NCI-H187 (cell line): ENCODE measurements around the gene VWA7.

ENCODE experiments used
- DNase-seq, 2 experiments: peaks; one replicate each; lab custom pipeline; 2025; lab: John Stamatoyannopoulos, UW

The VWA7 gene

GRCh38 chr6:31750411-31751022 is 26.6 kb downstream of the VWA7 start:
- DNase-seq = no peak

- no peak for DNase-seq
Observed at GRCh38 chr6:31749301-31750036, 27.7 kb downstream of the VWA7 start.

GRCh38 chr6:31744422-31744821 is 32.7 kb downstream of the VWA7 start:
- no peak for DNase-seq

- DNase-seq = no peak
Observed at GRCh38 chr6:31742894-31743293, 34.2 kb downstream of the VWA7 start.

- DNase-seq = no peak
Observed at GRCh38 chr6:31741815-31742214, 35.3 kb downstream of the VWA7 start.

GRCh38 chr6:31740397-31741223 is 36.5 kb downstream of the VWA7 start:
- DNase-seq = no peak

- peak; percentile 92 to 98 for DNase-seq
Observed at GRCh38 chr6:31739639-31740396, 37.3 kb downstream of the VWA7 start, which contains the start of gene MSH5. MSH5 (plus strand) TSS chr6:31740005; CDS start chr6:31740467, 462 bp downstream.

GRCh38 chr6:31737991-31738979 is 38.8 kb downstream of the VWA7 start:
- no peak for DNase-seq

GRCh38 chr6:31737315-31737990 is 39.7 kb downstream of the VWA7 start:
- no peak for DNase-seq

GRCh38 chr6:31736768-31737314 is 40.3 kb downstream of the VWA7 start:
- no peak for DNase-seq

GRCh38 chr6:31736021-31736767 is 40.9 kb downstream of the VWA7 start, which contains the start of gene CLIC1:
CLIC1 (minus strand) TSS chr6:31736530; CDS start chr6:31736300, 230 bp downstream.
- DNase-seq = peak; percentile 51 to 71

GRCh38 chr6:31734821-31735406 is 42.2 kb downstream of the VWA7 start:
- DNase-seq = no peak

- DNase-seq = no peak
Observed at GRCh38 chr6:31734247-31734820, 42.8 kb downstream of the VWA7 start.

- DNase-seq = no peak
Observed at GRCh38 chr6:31733734-31734133, 43.4 kb downstream of the VWA7 start.

GRCh38 chr6:31732029-31732428 is 45.1 kb downstream of the VWA7 start:
- no peak for DNase-seq

- DNase-seq = no peak
Observed at GRCh38 chr6:31730631-31731086, 46.5 kb downstream of the VWA7 start.

- DNase-seq = peak in 1 of 2 experiments; percentile 31
Observed at GRCh38 chr6:31729979-31730630, 47.0 kb downstream of the VWA7 start.
